PC-9 (cell line): Measurements from ENCODE around the gene GORASP2. TPM values are rescaled to one million over a fixed set of nuclear protein-coding genes. Genes with fewer than 3 reads are reported as not detected.

Experiments used
- BruUV-seq: library from RNA; stranded (reverse); fragments of 400-500 nt; replicated peaks from 2 replicates; lab custom pipeline; 2021; lab: Mats Ljungman, UMichigan
- CTCF ChIA-PET: fragments of 300-600 bp; sonication (Branson Sonifier 250); formaldehyde crosslinking; loops from one replicate; lab custom pipeline; 2022; ENCODE audit warnings: antibody characterized with exemption; lab: Charles Lee
- POLR2A ChIA-PET: fragments of 300-600 bp; sonication (Branson Sonifier 250); formaldehyde crosslinking; loops from one replicate; lab custom pipeline; 2022; ENCODE audit warnings: antibody characterized with exemption; ENCODE audit not compliant: unreplicated experiment; lab: Charles Lee
- DNase-seq, 2 experiments: peaks; one replicate each; pipeline versions ENCODE4 v3.0.0 to v3.0.0-alpha.2; 2015 to 2022; ENCODE audit warnings: mixed read lengths in 1 of 2
- H2AFZ ChIP-seq: fragments of 200-600 bp; sonication (generic); 2 replicates; pipeline ENCODE4 v1.8.1; 2017; ENCODE audit warnings: antibody characterized with exemption
- H3F3A ChIP-seq: fragments of 200-600 bp; sonication (generic); 2 replicates; pipeline ENCODE4 v1.8.1; 2017; ENCODE audit warnings: antibody characterized with exemption, mild to moderate bottlenecking, low read depth; ENCODE audit not compliant: insufficient read depth
- H3K27ac ChIP-seq: fragments of 200-600 bp; sonication (generic); 2 replicates; pipeline ENCODE4 v1.6.1; 2016; ENCODE audit warnings: mixed run types
- H3K27me3 ChIP-seq: fragments of 200-600 bp; sonication (generic); 2 replicates; pipeline ENCODE4 v1.6.1; 2016; ENCODE audit warnings: low read depth, mixed run types; ENCODE audit not compliant: insufficient read depth
- H3K36me3 ChIP-seq: fragments of 200-600 bp; sonication (generic); 2 replicates; pipeline ENCODE4 v1.6.1; 2016; ENCODE audit warnings: low read depth, mixed run types
- H3K4me1 ChIP-seq: fragments of 200-600 bp; sonication (generic); replicated peaks from 2 replicates; pipeline ENCODE4 v1.6.1; 2016; ENCODE audit warnings: mixed run types; ENCODE audit not compliant: insufficient read depth
- H3K4me2 ChIP-seq: fragments of 200-600 bp; sonication (generic); 2 replicates; pipeline ENCODE4 v1.6.1; 2017; ENCODE audit warnings: mixed run types
- H3K4me3 ChIP-seq: fragments of 200-600 bp; sonication (generic); 2 replicates; pipeline ENCODE4 v1.6.1; 2016; ENCODE audit warnings: mixed run types
- H3K79me2 ChIP-seq: fragments of 200-600 bp; sonication (generic); 2 replicates; pipeline ENCODE4 v1.6.1; 2017; ENCODE audit warnings: low read depth, mixed run types
- H3K9me2 ChIP-seq: fragments of 200-600 bp; sonication (generic); 2 replicates; pipeline ENCODE4 v1.8.1; 2017; ENCODE audit warnings: mild to moderate bottlenecking; ENCODE audit not compliant: insufficient read depth
- H3K9me3 ChIP-seq: fragments of 200-600 bp; sonication (generic); 2 replicates; pipeline ENCODE4 v1.8.1; 2016; ENCODE audit warnings: low read depth; ENCODE audit not compliant: insufficient read depth
- H4K20me1 ChIP-seq: fragments of 200-600 bp; sonication (generic); 2 replicates; pipeline ENCODE4 v1.8.1; 2017; ENCODE audit not compliant: insufficient read depth
- CTCF ChIP-seq: fragments of 200-600 bp; sonication (generic); conservative IDR thresholded peaks from 2 replicates; pipeline ENCODE4 v1.6.1; 2017; ENCODE audit warnings: mixed run types, antibody characterized with exemption, mild to moderate bottlenecking, moderate library complexity
- EZH2 ChIP-seq: fragments of 200-600 bp; sonication (generic); IDR thresholded peaks from 2 replicates; pipeline ENCODE4 v1.8.0; 2017; ENCODE audit warnings: antibody characterized with exemption, low read depth
- intact Hi-C: fragments of 100-400 bp; cut with micrococcal nuclease; formaldehyde crosslinking; loops from one replicate; pipeline ENCODE4 v1.10.0; 2022; ENCODE audit not compliant: unreplicated experiment
- total RNA-seq: library from RNA; stranded (reverse); gene quantifications from 2 replicates; pipeline ENCODE4 v1.2.3, GENCODE V29; 2021

The GORASP2 gene
- total RNA-seq, 1 experiment from 2014 or later: 110 TPM

DNA sequence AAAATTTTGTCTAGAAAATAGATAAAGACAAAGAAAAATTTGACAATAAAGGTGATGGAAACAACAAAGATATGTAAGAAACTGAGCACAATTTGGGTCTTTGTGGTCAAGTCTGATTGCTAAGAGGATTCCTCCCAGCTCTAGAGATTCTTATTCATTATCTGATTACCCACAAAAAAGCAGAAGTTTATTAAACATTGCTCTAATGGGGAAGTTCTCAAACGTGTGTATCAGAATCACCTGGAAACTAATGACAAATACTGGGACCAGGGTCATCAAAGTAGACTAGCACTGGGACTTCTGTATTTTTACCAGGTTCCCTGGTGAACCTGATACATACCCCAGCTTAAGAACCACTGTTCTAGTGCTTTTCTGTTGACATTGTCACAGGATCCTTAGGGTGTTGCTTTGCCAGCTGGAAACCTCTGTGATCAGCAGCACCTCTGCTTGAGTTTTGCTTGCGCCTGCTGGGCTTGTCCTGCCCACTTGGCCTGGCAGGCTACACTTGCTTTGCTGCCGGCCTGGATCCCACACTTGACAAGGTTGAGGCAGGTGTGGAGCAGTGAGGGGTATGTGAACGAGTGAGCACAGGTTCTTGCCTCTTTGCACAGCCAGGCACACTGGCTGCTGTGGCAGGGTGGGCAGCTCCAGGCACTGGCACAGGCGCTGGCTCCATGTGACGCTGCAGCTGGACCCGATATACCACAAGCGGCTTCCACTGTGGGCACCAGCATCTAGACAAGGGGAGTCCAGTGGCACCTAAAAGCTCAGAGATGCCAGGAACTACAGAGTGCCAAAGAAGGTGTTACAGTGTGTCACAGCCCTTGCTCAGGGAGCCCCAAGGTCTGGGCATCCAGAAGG, 6.2 kb upstream of the GORASP2 start:
- Histone ChIP-seq H3K9me3 (peaks cover 23% of the 10 kb centered on the region), H3K4me2 (no peak overlapping the region), H2AFZ (no peak overlapping the region), H3F3A (peaks cover 2% of the 10 kb centered on the region), H3K36me3 (no peaks in the 10 kb centered on the region), H3K4me1 (peaks cover 6% of the 10 kb centered on the region; the same call in 1 of the 2 replicates), H3K27me3 (no peaks in the 10 kb centered on the region), H4K20me1 (no peaks in the 10 kb centered on the region), H3K9me2 (no peaks in the 10 kb centered on the region), H3K27ac (no peak overlapping the region), H3K4me3 (no peak overlapping the region), H3K79me2 (peaks cover 14% of the 10 kb centered on the region; the same call in 1 of the 2 replicates)
- no TSS peak for BruUV-seq
- POLR2A ChIA-PET: interaction anchor here (0.6 kb wide), 1 partner anchor 1026 kb away, joined by 7 read pairs; no protein-coding TSS in a partner anchor
- intact Hi-C loops: no loop called here
- TF ChIP-seq CTCF (no peak), EZH2 (no peak)
- CTCF ChIA-PET: no interaction called here
- no peak for DNase-seq

DNA sequence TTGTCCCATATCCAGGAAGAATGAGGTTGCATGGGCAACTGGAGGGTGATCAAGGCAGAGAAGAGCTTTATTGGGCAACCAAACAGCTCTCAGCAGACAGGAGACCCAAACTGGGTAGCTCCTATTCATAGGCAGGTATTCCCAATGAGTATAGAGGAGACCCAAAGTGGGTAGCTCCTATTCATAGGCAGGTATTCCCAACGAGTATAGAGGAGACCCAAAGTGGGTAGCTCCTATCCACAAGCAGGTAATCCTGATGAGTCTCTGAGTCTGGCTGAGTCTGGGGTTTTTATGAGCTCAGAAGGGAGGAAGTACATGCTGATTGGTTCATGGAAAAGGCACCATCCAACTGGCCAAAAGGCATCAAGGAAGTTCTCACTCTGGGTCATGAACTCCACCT, 5.3 kb upstream of the GORASP2 start:
- H3F3A ChIP-seq: peaks cover 11% of the 10 kb centered on the region
- no peaks in the 10 kb centered on the region for H3K9me2 ChIP-seq
- peaks cover 16% of the 10 kb centered on the region for H3K9me3 ChIP-seq
- H3K36me3 ChIP-seq: no peaks in the 10 kb centered on the region
- no peak overlapping the region for H3K4me3 ChIP-seq
- no peak overlapping the region for H3K27ac ChIP-seq
- intact Hi-C loops: no loop called here
- H2AFZ ChIP-seq: no peak overlapping the region
- CTCF ChIA-PET: no interaction called here
- H4K20me1 ChIP-seq: no peaks in the 10 kb centered on the region
- no peak for DNase-seq
- no peaks in the 10 kb centered on the region for H3K27me3 ChIP-seq
- no peak overlapping the region for H3K4me2 ChIP-seq
- BruUV-seq: no TSS peak
- H3K4me1 ChIP-seq: peaks cover 7% of the 10 kb centered on the region; the same call in 1 of the 2 replicates
- POLR2A ChIA-PET: interaction anchor here (0.6 kb wide), 1 partner anchor 1025 kb away, joined by 7 read pairs; no protein-coding TSS in a partner anchor
- peaks cover 14% of the 10 kb centered on the region; the same call in 1 of the 2 replicates for H3K79me2 ChIP-seq
- TF ChIP-seq EZH2 (no peak), CTCF (no peak)

- no peak overlapping the region for H3K27ac ChIP-seq
- no peak overlapping the region for H3K4me3 ChIP-seq
- no peak for TF ChIP-seq EZH2
- TF ChIP-seq CTCF: no peak
- peaks cover 17% of the 10 kb centered on the region for H3F3A ChIP-seq
- no peak for DNase-seq
- POLR2A ChIA-PET: no interaction called here
- no peak overlapping the region for H3K4me2 ChIP-seq
- CTCF ChIA-PET: interaction anchor here (0.5 to 0.6 kb wide), 2 partner anchors 177 to 1754 kb away, joined by 3 read pairs; no protein-coding TSS in a partner anchor
- H3K79me2 ChIP-seq: peaks cover 22% of the 10 kb centered on the region
- H3K4me1 ChIP-seq: peaks cover 7% of the 10 kb centered on the region; the same call in 1 of the 2 replicates
- H3K36me3 ChIP-seq: no peaks in the 10 kb centered on the region
- H3K27me3 ChIP-seq: no peaks in the 10 kb centered on the region
- BruUV-seq: no TSS peak
- H3K9me2 ChIP-seq: no peaks in the 10 kb centered on the region
- intact Hi-C loops: loop anchor here (5.0 kb wide), 1 partner anchor 762 kb away; the partner anchor contains the start of gene DYNC1I2
- no peak overlapping the region for H2AFZ ChIP-seq
- peaks cover 16% of the 10 kb centered on the region for H3K9me3 ChIP-seq
- H4K20me1 ChIP-seq: no peaks in the 10 kb centered on the region
These were observed 4.1 kb upstream of the GORASP2 start for GRCh38 chr2:170924969-170925368.
